HEK293 (cell line): Measurements from ENCODE around the gene MRPL34.

ENCODE experiments used
- SETDB1 ChIP-seq: IDR thresholded peaks from one replicate; pipeline ENCODE4 v1.6.1; 2017; ENCODE audit warnings: mild to moderate bottlenecking, low read length, moderate library complexity, mixed read lengths; ENCODE audit not compliant: insufficient read length
- YY1 ChIP-seq: fragments of 450-650 bp; formaldehyde crosslinking; IDR thresholded peaks from 2 replicates; pipeline ENCODE4 v1.5.1; 2018; ENCODE audit warnings: missing biosample characterization, missing genetic modification characterization
- ZNF274 ChIP-seq, 2 experiments: fragments of 200-500 bp in 1 of 2; fragments of 450-650 bp in 1 of 2; sonication (Bioruptor generic) in 1 of 2; formaldehyde crosslinking in 1 of 2; IDR thresholded peaks; 2 replicates each; pipeline versions ENCODE4 v1.5.1 to v1.6.1; 2014 to 2016; ENCODE audit warnings: borderline replicate concordance in 1 of 2, inconsistent platforms in 1 of 2, low read length in 1 of 2, missing biosample characterization in 1 of 2, missing genetic modification characterization in 1 of 2
- ZNF391 ChIP-seq: fragments of 450-650 bp; formaldehyde crosslinking; IDR thresholded peaks from 2 replicates; pipeline ENCODE4 v1.5.1; 2016; ENCODE audit warnings: low read depth, missing biosample characterization, missing genetic modification characterization, borderline replicate concordance
- ZNF514 ChIP-seq: fragments of 450-650 bp; formaldehyde crosslinking; IDR thresholded peaks from 2 replicates; pipeline ENCODE4 v1.5.1; 2016; ENCODE audit warnings: missing biosample characterization, missing genetic modification characterization
- ZNF580 ChIP-seq: fragments of 450-650 bp; formaldehyde crosslinking; IDR thresholded peaks from 2 replicates; pipeline ENCODE4 v1.5.1; 2016; ENCODE audit warnings: missing biosample characterization, missing genetic modification characterization
- ZNF677 ChIP-seq: fragments of 450-650 bp; IDR thresholded peaks from 2 replicates; pipeline ENCODE4 v1.5.0; 2018; ENCODE audit warnings: missing biosample characterization, mild to moderate bottlenecking, missing genetic modification characterization, moderate library complexity

- no peak for TF ChIP-seq ZNF514 (tag by site-specific recombination)
- TF ChIP-seq YY1 (tag by site-specific recombination) = no peak
- no peak for TF ChIP-seq ZNF580 (tag by site-specific recombination)
- TF ChIP-seq ZNF274 (IDR thresholded peaks at IDR 0.05; ENCODE audit: low read length) = no peak
- no peak for TF ChIP-seq ZNF274 (tag by site-specific recombination; IDR thresholded peaks at IDR 0.05; ENCODE audit: borderline replicate concordance)
- TF ChIP-seq SETDB1 = no peak
- TF ChIP-seq ZNF677 = no peak
- no peak for TF ChIP-seq ZNF391
Measured at GRCh38 chr19:17319473-17320238, 14.0 kb downstream of the MRPL34 start.
